Measurements from ENCODE around the gene PLCB4. TPM values are rescaled to one million over a fixed set of nuclear protein-coding genes. Genes with fewer than 3 reads are reported as not detected.
A peak's percentile ranks its signal among the peaks of the same experiment; 100 is the strongest.

PLCB4 gene
- 3.6 and 13.7 TPM in 2 replicates for total RNA-seq
- 7.3 and 8.2 TPM in 2 replicates for polyA plus RNA-seq
- 4.7 and 5.1 TPM in 2 replicates for polyA plus RNA-seq (2012)
- 0.82 and 0.93 TPM in 2 replicates for polyA minus RNA-seq (ENCODE audit: low replicate concordance)

- Histone ChIP-seq H3K4me3 (replicated peaks in 1 of 4; ENCODE audit: control extremely low read depth in 1 of 4, insufficient read depth in 1 of 4, low read depth in 3 of 4, low read length in 4 of 4) (peak within 1 kb of the TSS; percentile 76 to 86 (median 86)), H3K9me3 (ENCODE audit: control insufficient read depth, insufficient read depth, low read depth, low read length) (no peaks in the 10 kb centered on the region), H3K27me3 (ENCODE audit: control insufficient read depth, insufficient read depth, low read length) (no peaks in the 10 kb centered on the region), H3K4me1 (ENCODE audit: control insufficient read depth, extremely low read depth, insufficient read depth, low read length) (peaks cover 6% of the 10 kb centered on the region), H2AFZ (ENCODE audit: low read length) (peak within 1 kb of the TSS; percentile 92), H3K36me3 (ENCODE audit: control insufficient read depth, insufficient read depth, low read length) (no peaks in the 10 kb centered on the region), H3K4me2 (ENCODE audit: extremely low read depth, insufficient read depth, low read length) (peak within 1 kb of the TSS; percentile 90), H3K79me2 (ENCODE audit: control insufficient read depth, insufficient read depth, low read length) (peaks cover 13% of the 10 kb centered on the region), H4K20me1 (ENCODE audit: control insufficient read depth, extremely low read depth, insufficient read depth, low read length) (no peaks in the 10 kb centered on the region), H3K27ac (ENCODE audit: insufficient read depth, low read length) (peak within 1 kb of the TSS; percentile 44), H3K9ac (ENCODE audit: insufficient read depth, low read length) (peak within 1 kb of the TSS; percentile 57)
- no peak for TF ChIP-seq EZH2 (IDR thresholded peaks at IDR 0.05; ENCODE audit: low read length, missing control alignments)
- DNase-seq (ENCODE audit: low read depth in 2 of 2), result peak; percentile 46 to 59
Measured at GRCh38 chr20:9068841-9069663, at the start of gene PLCB4. PLCB4 (plus strand) TSS chr20:9069087; CDS start chr20:9307815, 238,728 bp downstream.

GRCh38 chr20:9019833-9020232 is 49.1 kb upstream of the PLCB4 start:
- no peak overlapping the region for H3K27ac ChIP-seq (ENCODE audit: insufficient read depth, low read length)
- no peak for DNase-seq (ENCODE audit: low read depth in 2 of 2)
- peaks cover 3% of the 10 kb centered on the region for H3K4me1 ChIP-seq (ENCODE audit: control insufficient read depth, extremely low read depth, insufficient read depth, low read length)
- no peak overlapping the region for H3K4me3 ChIP-seq (replicated peaks in 1 of 4; ENCODE audit: control extremely low read depth in 1 of 4, insufficient read depth in 1 of 4, low read depth in 3 of 4, low read length in 4 of 4)
- no peaks in the 10 kb centered on the region for H4K20me1 ChIP-seq (ENCODE audit: control insufficient read depth, extremely low read depth, insufficient read depth, low read length)
- no peaks in the 10 kb centered on the region for H3K9me3 ChIP-seq (ENCODE audit: control insufficient read depth, insufficient read depth, low read depth, low read length)
- no peaks in the 10 kb centered on the region for H3K36me3 ChIP-seq (ENCODE audit: control insufficient read depth, insufficient read depth, low read length)
- H3K79me2 ChIP-seq (ENCODE audit: control insufficient read depth, insufficient read depth, low read length), result no peaks in the 10 kb centered on the region
- H2AFZ ChIP-seq (ENCODE audit: low read length), result no peak overlapping the region
- no peak overlapping the region for H3K4me2 ChIP-seq (ENCODE audit: extremely low read depth, insufficient read depth, low read length)
- no peak overlapping the region for H3K9ac ChIP-seq (ENCODE audit: insufficient read depth, low read length)
- H3K27me3 ChIP-seq (ENCODE audit: control insufficient read depth, insufficient read depth, low read length), result no peaks in the 10 kb centered on the region
- no peak for TF ChIP-seq EZH2 (IDR thresholded peaks at IDR 0.05; ENCODE audit: low read length, missing control alignments)
- TF ChIP-seq, protein P1, sequence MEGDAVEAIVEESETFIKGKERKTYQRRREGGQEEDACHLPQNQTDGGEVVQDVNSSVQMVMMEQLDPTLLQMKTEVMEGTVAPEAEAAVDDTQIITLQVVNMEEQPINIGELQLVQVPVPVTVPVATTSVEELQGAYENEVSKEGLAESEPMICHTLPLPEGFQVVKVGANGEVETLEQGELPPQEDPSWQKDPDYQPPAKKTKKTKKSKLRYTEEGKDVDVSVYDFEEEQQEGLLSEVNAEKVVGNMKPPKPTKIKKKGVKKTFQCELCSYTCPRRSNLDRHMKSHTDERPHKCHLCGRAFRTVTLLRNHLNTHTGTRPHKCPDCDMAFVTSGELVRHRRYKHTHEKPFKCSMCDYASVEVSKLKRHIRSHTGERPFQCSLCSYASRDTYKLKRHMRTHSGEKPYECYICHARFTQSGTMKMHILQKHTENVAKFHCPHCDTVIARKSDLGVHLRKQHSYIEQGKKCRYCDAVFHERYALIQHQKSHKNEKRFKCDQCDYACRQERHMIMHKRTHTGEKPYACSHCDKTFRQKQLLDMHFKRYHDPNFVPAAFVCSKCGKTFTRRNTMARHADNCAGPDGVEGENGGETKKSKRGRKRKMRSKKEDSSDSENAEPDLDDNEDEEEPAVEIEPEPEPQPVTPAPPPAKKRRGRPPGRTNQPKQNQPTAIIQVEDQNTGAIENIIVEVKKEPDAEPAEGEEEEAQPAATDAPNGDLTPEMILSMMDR (conservative IDR thresholded peaks at IDR 0.05 in 1 of 2, IDR thresholded peaks at IDR 0.05 in 1 of 2; ENCODE audit: low read depth in 1 of 2, low read length in 2 of 2), result no peak

DNA sequence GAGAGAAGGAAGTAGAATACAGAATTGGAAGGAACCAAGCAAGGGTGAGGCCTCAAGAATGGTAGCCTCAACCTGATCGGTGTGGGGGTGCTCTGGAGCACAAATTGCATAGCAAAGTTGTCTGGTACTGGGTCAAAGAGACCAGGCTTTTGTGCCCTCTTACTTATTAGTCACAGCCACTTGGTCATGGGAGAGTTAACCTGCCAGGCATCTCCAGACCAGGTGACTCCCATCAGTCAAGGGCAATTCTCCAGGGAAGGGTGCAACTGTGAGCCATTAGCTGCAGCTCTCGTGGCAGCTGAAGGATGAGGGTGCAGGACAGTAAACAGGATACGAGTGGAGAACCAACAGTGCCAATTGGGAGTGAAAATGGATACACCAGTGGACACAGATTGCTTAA is 47.7 kb upstream of the PLCB4 start:
- Histone ChIP-seq H3K27me3 (ENCODE audit: control insufficient read depth, insufficient read depth, low read length) (no peaks in the 10 kb centered on the region), H3K27ac (ENCODE audit: insufficient read depth, low read length) (no peak overlapping the region), H2AFZ (ENCODE audit: low read length) (no peak overlapping the region), H3K9ac (ENCODE audit: insufficient read depth, low read length) (no peak overlapping the region), H3K36me3 (ENCODE audit: control insufficient read depth, insufficient read depth, low read length) (no peaks in the 10 kb centered on the region), H3K4me3 (replicated peaks in 1 of 4; ENCODE audit: control extremely low read depth in 1 of 4, insufficient read depth in 1 of 4, low read depth in 3 of 4, low read length in 4 of 4) (no peak overlapping the region), H3K9me3 (ENCODE audit: control insufficient read depth, insufficient read depth, low read depth, low read length) (no peaks in the 10 kb centered on the region), H3K4me1 (ENCODE audit: control insufficient read depth, extremely low read depth, insufficient read depth, low read length) (peaks cover 3% of the 10 kb centered on the region), H4K20me1 (ENCODE audit: control insufficient read depth, extremely low read depth, insufficient read depth, low read length) (no peaks in the 10 kb centered on the region), H3K79me2 (ENCODE audit: control insufficient read depth, insufficient read depth, low read length) (no peaks in the 10 kb centered on the region), H3K4me2 (ENCODE audit: extremely low read depth, insufficient read depth, low read length) (no peak overlapping the region)
- DNase-seq (ENCODE audit: low read depth in 2 of 2), result no peak
- TF ChIP-seq, protein P1 (conservative IDR thresholded peaks at IDR 0.05 in 1 of 2, IDR thresholded peaks at IDR 0.05 in 1 of 2; ENCODE audit: low read depth in 1 of 2, low read length in 2 of 2), result no peak
- TF ChIP-seq EZH2 (IDR thresholded peaks at IDR 0.05; ENCODE audit: low read length, missing control alignments), result no peak

Measured in fibroblast of lung (primary cell).